Thyroid gland (tissue), 4 donors: ENCODE results near the gene ADGRG7.

ENCODE experiments used
- CTCF ChIP-seq, 6 experiments: fragments of 200-600 bp in 3 of 6; fragments of 450-650 bp in 3 of 6; sonication (generic) in 3 of 6; IDR thresholded peaks; one replicate each; pipeline ENCODE4 v1.5.1; 2016 to 2019; ENCODE audit warnings: antibody characterized with exemption in 6 of 6, mild to moderate bottlenecking in 2 of 6, inconsistent platforms in 1 of 6, moderate library complexity in 1 of 6
- POLR2A ChIP-seq, 2 donors: fragments of 450-650 bp; IDR thresholded peaks; one replicate each; pipeline ENCODE4 v1.6.1; 2017; ENCODE audit warnings: antibody characterized with exemption in 2 of 2, mild to moderate bottlenecking in 2 of 2, moderate library complexity in 1 of 2

GRCh38 chr3:100631236-100631635, 21.8 kb downstream of the ADGRG7 start:
- TF ChIP-seq CTCF (IDR thresholded peaks at IDR 0.05), result no peak
- no peak for TF ChIP-seq POLR2A (IDR thresholded peaks at IDR 0.05)
